NCI-H1417 (cell line): Measurements from ENCODE around the gene ZNRF3.
"Not testable (repeated sequence)": the region's sequence is repeated elsewhere in the genome, so short reads cannot be mapped to it uniquely, and the experiment has no call there.

Experiments used
- DNase-seq, 3 experiments: peaks; one replicate each; lab custom pipeline; 2025; lab: John Stamatoyannopoulos, UW

The ZNRF3 gene

GRCh38 chr22:29037340-29037932 lies 154.1 kb downstream of the ZNRF3 start:
- peak in 2 of 3 experiments; percentile 27 to 80 for DNase-seq

GRCh38 chr22:29039148-29039547 lies 155.8 kb downstream of the ZNRF3 start:
- peak in 2 of 3 experiments; percentile 16 to 44 for DNase-seq

- not testable (repeated sequence) for DNase-seq
These were observed 156.3 kb downstream of the ZNRF3 start for GRCh38 chr22:29039684-29040083.

- peak; percentile 10 to 71 (median 53) for DNase-seq
These were observed 157.3 kb downstream of the ZNRF3 start for GRCh38 chr22:29040385-29041275.

- DNase-seq = no peak
These were observed 158.0 kb downstream of the ZNRF3 start for GRCh38 chr22:29041408-29041807.

GRCh38 chr22:29043906-29044575 lies 160.7 kb downstream of the ZNRF3 start:
- peak in 1 of 3 experiments; percentile 1 for DNase-seq

GRCh38 chr22:29044657-29045176 lies 161.3 kb downstream of the ZNRF3 start:
- DNase-seq = no peak

GRCh38 chr22:29048822-29049654 lies 165.7 kb downstream of the ZNRF3 start:
- no peak for DNase-seq

GRCh38 chr22:29049655-29050263 lies 166.4 kb downstream of the ZNRF3 start:
- peak in 1 of 3 experiments; percentile 17 for DNase-seq

- no peak for DNase-seq
These were observed 167.1 kb downstream of the ZNRF3 start for GRCh38 chr22:29050457-29050856.

GRCh38 chr22:29053048-29053702 lies 169.8 kb downstream of the ZNRF3 start:
- DNase-seq = no peak

GRCh38 chr22:29054251-29054767 lies 170.9 kb downstream of the ZNRF3 start:
- DNase-seq = no peak

- peak in 2 of 3 experiments; percentile 6 to 34 for DNase-seq
These were observed 171.9 kb downstream of the ZNRF3 start for GRCh38 chr22:29055192-29055830.

GRCh38 chr22:29056472-29056871 lies 173.1 kb downstream of the ZNRF3 start:
- no peak for DNase-seq

- DNase-seq = no peak
These were observed 177.0 kb downstream of the ZNRF3 start for GRCh38 chr22:29060251-29060869.

- DNase-seq = no peak
These were observed 177.6 kb downstream of the ZNRF3 start for GRCh38 chr22:29060931-29061330.

- no peak for DNase-seq
These were observed 178.4 kb downstream of the ZNRF3 start, which contains the start of gene C22orf31 for GRCh38 chr22:29061773-29062172. Gene C22orf31, minus strand, starts transcription at chr22:29061831. Its CDS starts 39 bp downstream, at chr22:29061792.

GRCh38 chr22:29062286-29062821 lies 179.0 kb downstream of the ZNRF3 start:
- DNase-seq = no peak
